Effector memory CD8-positive, alpha-beta T cell (primary cell): ENCODE data around the gene OR5K2.
A peak's percentile ranks its signal among the peaks of the same experiment; 100 is the strongest.

ENCODE experiments used
- ATAC-seq: fragments of 150-1000 bp; cut with Tn5 transposase; replicated peaks from 2 replicates; pipeline ENCODE4 v1.10.0; 2021; ENCODE audit warnings: mild to moderate bottlenecking, moderate library complexity
- DNase-seq, 3 experiments: peaks; one replicate each; pipeline ENCODE4 v3.0.0; 2021
- H3K27ac Mint-ChIP-seq, 2 donors: one replicate each; pipeline ENCODE4 v1.8.0; 2022; ENCODE audit warnings: mild to moderate bottlenecking in 2 of 2, mixed read lengths in 2 of 2, moderate library complexity in 2 of 2
- H3K27me3 Mint-ChIP-seq, 2 donors: one replicate each; pipeline ENCODE4 v1.8.0; 2022; ENCODE audit warnings: mixed read lengths in 2 of 2
- H3K36me3 Mint-ChIP-seq: one replicate; pipeline ENCODE4 v1.8.0; 2022; ENCODE audit warnings: mild to moderate bottlenecking, moderate library complexity, mixed read lengths; ENCODE audit not compliant: insufficient read depth
- H3K4me1 Mint-ChIP-seq, 2 donors: one replicate each; pipeline ENCODE4 v1.8.0; 2022; ENCODE audit warnings: low read depth in 2 of 2, mixed read lengths in 2 of 2
- H3K4me3 Mint-ChIP-seq, 2 donors: one replicate each; pipeline ENCODE4 v1.8.0; 2022; ENCODE audit warnings: mild to moderate bottlenecking in 2 of 2, mixed read lengths in 2 of 2, moderate library complexity in 2 of 2
- H3K9me3 Mint-ChIP-seq, 2 donors: one replicate each; pipeline ENCODE4 v1.8.0; 2022; ENCODE audit warnings: mixed read lengths in 2 of 2
- total RNA-seq, 9 experiments: gene quantifications; one replicate each; lab custom pipeline; 2026; lab: John Stamatoyannopoulos, UW

OR5K2 gene
- 0 reads per million in 9 experiments for total RNA-seq

DNA sequence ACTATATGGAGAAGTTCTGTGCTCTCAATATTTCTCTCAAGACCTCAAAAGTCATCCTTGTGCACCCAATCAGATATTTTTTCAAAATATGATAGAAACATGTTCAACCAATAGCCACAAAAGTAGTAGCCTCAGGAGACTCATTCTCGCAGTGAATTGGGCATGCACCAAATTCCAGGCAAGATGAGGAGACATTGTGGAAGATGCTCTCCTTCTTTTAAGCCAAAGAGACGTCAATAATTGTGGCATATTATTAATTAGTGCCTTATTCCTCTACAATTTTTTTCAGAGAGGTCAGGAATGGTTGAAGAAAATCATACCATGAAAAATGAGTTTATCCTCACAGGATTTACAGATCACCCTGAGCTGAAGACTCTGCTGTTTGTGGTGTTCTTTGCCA lies at the start of gene OR5K2:
Gene OR5K2 (plus strand): TSS at position 301 of the 400 bp plus-strand sequence. CDS start 0 bp downstream, at position 301.
- no peak within 1 kb of the TSS for H3K27ac Mint-ChIP-seq

DNA sequence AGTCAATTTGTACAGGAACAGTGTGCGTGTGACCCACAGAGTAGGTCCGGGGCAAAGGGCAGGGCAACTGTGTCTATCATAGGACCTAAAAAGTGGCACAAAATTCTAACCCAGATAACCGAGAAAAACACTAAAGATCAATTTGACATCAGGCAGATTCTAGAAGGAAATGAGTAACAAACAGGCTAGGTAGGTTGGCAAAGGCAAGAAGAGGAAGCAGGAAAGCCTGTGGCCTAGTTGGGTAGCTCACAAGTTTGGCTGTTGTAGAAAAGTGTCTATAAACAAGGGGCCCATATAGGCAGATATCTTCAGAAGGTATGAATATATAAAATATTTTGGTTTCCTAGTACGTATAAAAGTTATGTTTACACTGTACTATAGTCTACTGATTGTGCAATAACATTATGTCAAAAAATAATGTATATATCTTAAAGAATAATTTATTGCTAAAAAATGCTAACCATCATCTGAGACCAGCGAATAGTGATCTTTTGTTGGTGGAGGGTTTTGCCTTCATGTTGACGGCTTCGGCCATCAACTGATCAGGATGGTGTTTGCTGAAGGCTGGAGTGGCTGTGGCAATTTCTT lies 47.8 kb upstream of the OR5K2 start:
- Mint-ChIP-seq H3K4me3 (no peak overlapping the region), H3K36me3 (no peaks in the 10 kb centered on the region), H3K27me3 (peaks cover under 1 to 9% of the 10 kb centered on the region in 2 donors), H3K9me3 (no peaks in the 10 kb centered on the region), H3K27ac (peak overlapping the region in 1 of 2 donors; percentile 3), H3K4me1 (peaks cover 2 to 3% of the 10 kb centered on the region in 2 donors)
- DNase-seq: no peak
- peak; percentile 27 for ATAC-seq

More for the DNA sequence above, at the start of gene OR5K2:
- peaks cover 1 to 7% of the 10 kb centered on the region in 2 donors for H3K4me1 Mint-ChIP-seq
- DNase-seq (no peak), ATAC-seq (no peak)
- no peaks in the 10 kb centered on the region for H3K9me3 Mint-ChIP-seq
- no peak within 1 kb of the TSS for H3K4me3 Mint-ChIP-seq
- H3K27me3 Mint-ChIP-seq: no peaks in the 10 kb centered on the region
- no peaks in the 10 kb centered on the region for H3K36me3 Mint-ChIP-seq

DNA sequence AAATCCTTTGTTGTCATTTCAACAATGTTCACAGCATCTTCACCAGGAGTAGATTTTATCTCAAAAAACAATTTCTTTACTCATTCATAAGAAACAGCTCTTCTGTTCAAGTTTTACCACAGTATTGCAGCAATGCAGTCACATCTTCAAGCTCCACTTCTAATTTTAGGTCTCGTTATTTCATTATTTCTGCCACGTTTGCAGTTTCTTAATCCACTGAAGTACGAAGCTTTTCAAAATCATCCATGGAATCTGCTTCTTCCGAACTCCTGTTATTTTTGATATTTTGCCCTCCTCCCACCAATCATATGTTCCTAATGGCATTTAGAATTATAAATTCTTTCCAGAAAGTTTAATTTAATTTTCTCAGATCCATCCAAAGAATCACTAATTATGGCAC lies 47.1 kb upstream of the OR5K2 start:
- Mint-ChIP-seq H3K9me3 (no peaks in the 10 kb centered on the region), H3K4me1 (peaks cover 2 to 3% of the 10 kb centered on the region in 2 donors), H3K4me3 (no peak overlapping the region), H3K36me3 (no peaks in the 10 kb centered on the region), H3K27me3 (peaks cover 0 to 9% of the 10 kb centered on the region in 2 donors), H3K27ac (no peak overlapping the region)
- ATAC-seq (no peak), DNase-seq (no peak)

DNA sequence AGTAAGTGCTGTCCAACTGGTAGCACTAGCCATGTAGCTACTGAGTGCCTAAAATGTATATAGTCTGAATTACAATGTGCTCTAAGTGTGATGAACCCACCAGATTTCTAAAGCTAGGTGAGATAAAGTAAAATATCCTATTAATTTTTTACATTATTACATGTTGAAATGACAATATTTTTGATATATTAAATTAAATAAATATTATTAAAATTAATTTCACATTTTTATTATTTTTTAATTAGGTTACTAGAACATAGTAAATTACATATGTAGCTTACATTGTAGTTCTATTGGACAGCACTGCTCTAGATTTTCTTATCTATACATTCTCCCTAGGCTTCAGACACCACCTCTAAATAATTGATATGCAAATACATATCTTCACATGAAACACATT lies 43.7 kb upstream of the OR5K2 start:
- Mint-ChIP-seq H3K4me3 (no peak overlapping the region), H3K27ac (no peak overlapping the region)
- no peak for ATAC-seq

DNA sequence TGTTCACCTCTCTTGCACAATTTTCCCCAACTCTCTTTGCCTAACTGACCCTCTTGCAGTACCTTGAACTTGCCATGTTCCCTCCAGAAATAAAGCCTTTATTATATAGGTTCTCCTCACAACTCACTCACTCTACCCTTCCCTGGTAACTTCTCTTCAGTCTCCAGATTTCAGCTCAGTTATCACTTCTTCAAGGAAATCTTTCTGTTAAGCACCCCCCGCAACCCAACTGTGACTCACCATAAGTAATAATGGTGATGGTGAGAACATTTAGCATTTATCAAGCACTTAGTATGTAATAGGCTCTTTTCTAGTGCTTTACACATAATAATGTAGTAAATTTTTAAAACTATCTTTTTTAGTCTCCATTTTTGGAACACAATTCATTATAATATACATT lies 42.6 kb upstream of the OR5K2 start:
- DNase-seq (no peak), ATAC-seq (no peak)
- Mint-ChIP-seq H3K27ac (no peak overlapping the region), H3K4me3 (no peak overlapping the region), H3K27me3 (no peaks in the 10 kb centered on the region), H3K36me3 (no peaks in the 10 kb centered on the region), H3K4me1 (no peaks in the 10 kb centered on the region), H3K9me3 (no peaks in the 10 kb centered on the region)

More for the DNA sequence above, 43.7 kb upstream of the OR5K2 start:
- Mint-ChIP-seq H3K36me3 (no peaks in the 10 kb centered on the region), H3K4me1 (peaks cover 2 to 3% of the 10 kb centered on the region in 2 donors), H3K27me3 (no peaks in the 10 kb centered on the region), H3K9me3 (no peaks in the 10 kb centered on the region)
- no peak for DNase-seq

DNA sequence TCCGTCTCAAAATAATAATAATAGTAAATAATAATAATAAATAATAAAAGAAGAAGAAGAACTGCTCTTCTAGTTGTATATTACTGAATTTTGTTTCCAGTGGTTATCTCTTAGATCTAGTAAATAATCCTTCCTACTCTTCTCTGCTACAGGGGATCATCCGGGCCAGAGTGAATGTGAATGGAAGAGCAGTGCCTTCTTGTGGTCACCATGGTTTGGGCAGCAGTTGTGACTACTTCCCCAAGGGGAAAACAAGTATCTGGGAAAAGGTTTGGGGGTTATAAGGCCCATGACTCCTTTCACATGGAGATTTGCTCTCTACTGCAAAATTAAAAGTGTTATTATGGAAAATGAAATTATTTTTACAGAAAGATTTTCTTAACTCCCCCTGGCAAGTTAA lies 39.9 kb upstream of the OR5K2 start:
- H3K27ac Mint-ChIP-seq: no peak overlapping the region
- no peaks in the 10 kb centered on the region for H3K9me3 Mint-ChIP-seq
- ATAC-seq: no peak
- no peaks in the 10 kb centered on the region for H3K36me3 Mint-ChIP-seq
- no peak overlapping the region for H3K4me3 Mint-ChIP-seq
- DNase-seq: no peak
- no peaks in the 10 kb centered on the region for H3K4me1 Mint-ChIP-seq
- no peaks in the 10 kb centered on the region for H3K27me3 Mint-ChIP-seq

DNA sequence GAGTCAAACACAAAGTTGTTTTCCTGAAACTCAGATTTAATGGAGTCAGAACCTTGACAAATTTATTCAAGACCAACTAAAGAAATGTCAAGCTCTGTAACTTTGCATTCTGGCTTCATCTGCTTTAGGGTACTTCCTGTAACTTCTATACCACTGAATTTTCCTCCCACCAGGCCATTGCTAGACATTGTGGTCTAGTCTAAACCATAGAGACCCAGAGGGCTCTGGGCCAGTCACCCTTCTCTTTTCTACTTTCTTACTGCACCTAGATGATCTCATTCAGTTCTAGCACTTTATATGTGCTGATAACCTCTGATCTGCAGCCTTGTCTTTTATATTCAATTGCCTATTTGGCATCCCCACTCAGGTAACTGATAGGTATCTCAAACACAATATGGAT lies 37.3 kb upstream of the OR5K2 start:
- Mint-ChIP-seq H3K9me3 (no peaks in the 10 kb centered on the region), H3K4me3 (no peak overlapping the region), H3K4me1 (no peaks in the 10 kb centered on the region), H3K27me3 (no peaks in the 10 kb centered on the region), H3K36me3 (no peaks in the 10 kb centered on the region), H3K27ac (peak overlapping the region in 1 of 2 donors; percentile 2)
- DNase-seq (no peak), ATAC-seq (peak; percentile 33)

DNA sequence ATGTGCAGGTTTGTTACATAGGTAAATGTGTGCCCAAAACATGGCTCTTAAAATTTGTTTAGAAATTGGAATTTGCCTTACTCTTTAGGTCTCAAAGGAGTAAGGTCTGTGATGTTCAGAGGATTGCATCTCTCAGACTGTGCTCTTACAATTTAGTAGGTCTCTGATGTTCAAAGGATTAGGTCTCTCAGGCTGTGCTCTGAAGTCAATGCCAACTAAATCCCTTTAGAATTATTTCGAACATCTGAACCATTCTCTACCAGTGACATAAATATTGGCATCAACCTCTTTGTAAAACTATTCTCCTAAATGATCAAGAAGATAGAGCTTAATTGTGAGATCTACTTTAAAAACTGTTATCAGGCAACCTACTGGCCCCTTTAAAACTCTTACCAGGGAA lies 34.6 kb upstream of the OR5K2 start, which contains the start of gene OR5K1:
Gene OR5K1 (plus strand): TSS at position 301 of the 400 bp plus-strand sequence. CDS start 6,376 bp downstream, outside the sequence.
- no peaks in the 10 kb centered on the region for H3K9me3 Mint-ChIP-seq
- DNase-seq (no peak), ATAC-seq (no peak)
- no peaks in the 10 kb centered on the region for H3K36me3 Mint-ChIP-seq
- H3K27me3 Mint-ChIP-seq: no peaks in the 10 kb centered on the region
- no peak within 1 kb of the TSS for H3K4me3 Mint-ChIP-seq
- no peaks in the 10 kb centered on the region for H3K4me1 Mint-ChIP-seq
- H3K27ac Mint-ChIP-seq: peak within 1 kb of the TSS in 1 of 2 donors; percentile 30

DNA sequence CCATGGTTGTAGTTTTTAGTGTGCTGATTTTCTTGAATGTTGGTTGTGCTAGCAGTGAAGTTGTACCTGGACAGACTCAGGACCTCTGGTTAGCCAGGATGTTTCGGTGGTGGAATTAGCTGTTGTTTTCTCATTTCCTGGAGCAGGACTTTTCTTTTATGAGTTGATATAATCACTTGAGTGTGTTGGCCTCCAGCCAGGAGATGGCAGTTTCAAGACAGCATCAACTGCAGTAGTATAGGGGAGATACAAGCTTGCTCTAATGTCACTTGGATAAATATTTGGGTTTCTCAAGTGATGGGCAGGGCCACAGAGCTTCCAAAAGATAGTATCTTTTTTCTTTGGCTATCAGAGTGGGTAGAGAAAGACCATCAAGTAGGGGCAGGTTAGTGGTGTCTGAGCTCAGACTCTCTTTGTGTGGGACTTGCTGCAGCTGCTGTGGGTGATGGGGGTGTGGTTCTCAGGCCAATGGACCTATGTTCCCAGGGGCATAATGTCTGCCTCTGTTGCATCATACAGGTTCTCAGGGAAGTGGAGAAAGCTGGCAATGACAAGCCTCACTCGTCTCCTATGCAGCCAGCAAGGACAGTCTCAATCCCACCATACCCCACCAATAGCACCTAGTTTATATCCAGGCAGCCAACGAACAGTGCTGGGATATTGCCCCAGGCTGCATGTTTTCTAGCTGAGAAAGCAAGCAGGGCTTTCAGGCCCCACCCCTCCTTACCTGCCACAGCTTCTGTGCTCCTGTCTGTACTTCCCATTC lies 14.6 kb upstream of the OR5K2 start:
- peaks cover 11 to 18% of the 10 kb centered on the region in 2 donors for H3K9me3 Mint-ChIP-seq
- no peak for ATAC-seq
- H3K4me3 Mint-ChIP-seq: no peak overlapping the region
- H3K36me3 Mint-ChIP-seq: no peaks in the 10 kb centered on the region
- peaks cover 0 to 3% of the 10 kb centered on the region in 2 donors for H3K4me1 Mint-ChIP-seq
- H3K27ac Mint-ChIP-seq: no peak overlapping the region
- DNase-seq: no peak
- peaks cover 0 to 15% of the 10 kb centered on the region in 2 donors for H3K27me3 Mint-ChIP-seq

DNA sequence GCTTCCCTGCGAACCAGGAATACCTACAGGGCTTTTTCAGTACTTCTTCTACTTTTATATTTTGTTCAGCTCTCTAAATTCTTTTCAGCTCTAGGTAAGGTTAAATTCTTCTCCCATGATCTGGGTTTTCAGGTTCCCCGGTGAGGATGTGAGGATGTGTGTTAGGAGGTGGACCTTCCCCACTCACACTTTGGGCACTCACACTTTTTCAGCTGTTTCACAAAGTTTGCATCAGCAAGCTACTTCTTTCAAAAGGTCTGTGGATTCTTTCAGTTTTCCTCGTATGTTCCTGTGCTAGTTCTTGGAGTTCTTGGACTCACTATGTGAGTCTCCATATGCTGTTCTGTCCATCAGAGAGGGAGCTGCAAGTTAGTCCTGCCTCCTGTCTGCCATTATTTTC lies 13.9 kb upstream of the OR5K2 start:
- Mint-ChIP-seq H3K36me3 (no peaks in the 10 kb centered on the region), H3K27me3 (peaks cover 0 to 15% of the 10 kb centered on the region in 2 donors), H3K4me1 (peaks cover 0 to 3% of the 10 kb centered on the region in 2 donors), H3K9me3 (peaks cover 11 to 18% of the 10 kb centered on the region in 2 donors), H3K27ac (no peak overlapping the region), H3K4me3 (no peak overlapping the region)
- DNase-seq (no peak), ATAC-seq (no peak)

DNA sequence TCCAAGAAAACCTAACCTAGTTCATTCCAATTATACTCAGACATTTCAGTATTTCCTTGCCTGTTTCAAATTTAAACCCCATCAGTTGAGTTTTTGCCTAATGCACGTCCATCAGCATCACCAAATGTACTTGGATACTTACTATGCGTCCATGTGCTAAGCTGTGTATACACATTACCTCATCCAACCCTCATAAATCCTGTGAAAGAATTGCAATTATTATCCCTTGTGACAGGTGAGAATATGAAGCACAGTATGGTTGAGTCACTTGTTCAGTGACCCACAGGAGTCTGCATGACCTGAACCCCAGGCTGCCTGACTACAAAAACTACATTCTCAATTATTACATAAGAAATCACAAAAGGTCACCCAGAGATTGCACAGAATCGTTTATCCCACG lies 2.5 kb downstream of the OR5K2 start:
- peaks cover 6 to 12% of the 10 kb centered on the region in 2 donors for H3K4me1 Mint-ChIP-seq
- no peak overlapping the region for H3K4me3 Mint-ChIP-seq
- H3K27ac Mint-ChIP-seq: no peak overlapping the region
- no peaks in the 10 kb centered on the region for H3K36me3 Mint-ChIP-seq
- DNase-seq (no peak), ATAC-seq (no peak)
- H3K27me3 Mint-ChIP-seq: no peaks in the 10 kb centered on the region
- no peaks in the 10 kb centered on the region for H3K9me3 Mint-ChIP-seq

DNA sequence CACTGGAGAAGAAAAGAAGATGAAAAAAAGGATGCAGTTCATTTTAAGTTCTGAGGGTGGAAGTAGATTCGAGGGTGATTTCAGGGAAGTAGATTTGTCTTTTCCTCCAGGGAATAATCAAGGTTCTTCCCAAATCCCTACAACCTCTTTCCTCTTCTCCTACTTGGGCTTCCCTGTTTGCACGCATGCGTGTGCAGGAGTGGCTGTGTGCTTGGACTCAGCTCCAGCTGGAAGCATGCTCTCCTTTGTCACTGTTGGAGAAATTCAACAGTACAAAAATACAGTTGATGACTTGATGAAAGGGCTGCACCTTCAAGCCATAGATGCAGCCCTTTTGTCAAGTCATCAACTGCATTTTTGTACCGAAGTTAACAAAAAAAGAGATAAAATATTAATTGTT lies 3.8 kb downstream of the OR5K2 start:
- no peaks in the 10 kb centered on the region for H3K27me3 Mint-ChIP-seq
- peaks cover 6 to 12% of the 10 kb centered on the region in 2 donors for H3K4me1 Mint-ChIP-seq
- H3K27ac Mint-ChIP-seq: no peak overlapping the region
- DNase-seq (no peak), ATAC-seq (no peak)
- no peaks in the 10 kb centered on the region for H3K36me3 Mint-ChIP-seq
- no peak overlapping the region for H3K4me3 Mint-ChIP-seq
- H3K9me3 Mint-ChIP-seq: no peaks in the 10 kb centered on the region

DNA sequence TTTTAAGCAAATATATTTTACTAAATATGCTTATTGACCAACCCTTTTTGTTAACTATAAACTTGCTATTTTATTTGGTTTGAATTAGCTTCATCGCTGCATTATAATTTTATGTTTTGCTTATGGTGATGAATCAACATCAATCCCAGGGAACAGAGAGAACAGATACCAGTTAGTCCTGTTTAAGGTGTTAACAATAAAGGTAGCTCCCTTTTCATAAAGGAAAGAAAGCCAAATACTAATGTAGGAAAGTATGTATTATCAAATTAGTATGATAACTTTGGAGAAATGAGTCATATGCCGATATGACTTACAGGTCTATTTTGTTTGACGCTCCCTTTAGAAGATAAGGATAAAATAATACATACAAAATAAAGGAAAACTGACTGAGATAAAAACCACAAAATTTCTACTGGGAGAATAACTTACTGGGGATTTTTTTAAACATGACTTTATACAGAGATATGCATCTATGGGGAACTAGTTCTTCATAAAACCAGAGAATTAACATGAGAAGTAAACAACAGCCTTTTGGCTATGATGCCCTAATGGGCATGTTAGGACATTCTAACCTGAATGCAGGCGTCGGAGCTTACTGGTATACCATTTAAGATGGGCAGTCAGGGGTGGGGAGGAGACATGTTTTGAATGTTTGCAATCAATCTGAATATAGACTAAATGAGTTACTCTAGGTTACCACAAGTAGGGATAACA lies 4.5 kb downstream of the OR5K2 start:
- ATAC-seq (no peak), DNase-seq (no peak)
- Mint-ChIP-seq H3K27ac (peak overlapping the region; percentile 45 to 70), H3K9me3 (no peaks in the 10 kb centered on the region), H3K36me3 (no peaks in the 10 kb centered on the region), H3K27me3 (no peaks in the 10 kb centered on the region), H3K4me1 (peaks cover 6 to 12% of the 10 kb centered on the region in 2 donors), H3K4me3 (no peak overlapping the region)
